HepG2 (cell line): Measurements from ENCODE around the gene SWI5. TPM values are rescaled to one million over a fixed set of nuclear protein-coding genes. Genes with fewer than 3 reads are reported as not detected.
A peak's percentile ranks its signal among the peaks of the same experiment; 100 is the strongest.

Experiments used
- CHD4 ChIP-seq: fragments of 200-600 bp; sonication (generic); IDR thresholded peaks from 2 replicates; pipeline ENCODE4 v1.7.0; 2017; ENCODE audit warnings: mild to moderate bottlenecking, low read length, borderline replicate concordance
- IKZF1 ChIP-seq: fragments of 450-650 bp; IDR thresholded peaks from 2 replicates; pipeline ENCODE4 v1.7.1; 2016
- NCOR1 ChIP-seq: fragments of 200-600 bp; sonication (generic); IDR thresholded peaks from 2 replicates; pipeline ENCODE4 v1.7.0; 2017; ENCODE audit warnings: antibody characterized with exemption, low read length, borderline replicate concordance
- NR2F1 ChIP-seq, 2 experiments: fragments of 450-650 bp in 1 of 2; formaldehyde crosslinking in 1 of 2; IDR thresholded peaks; 2 replicates each; pipeline versions ENCODE4 v1.5.0 to v1.6.1; 2016 to 2020; ENCODE audit warnings: mild to moderate bottlenecking in 1 of 2, missing compliant biosample characterization in 1 of 2, missing genetic modification reagents in 1 of 2, moderate library complexity in 1 of 2
- RNF2 ChIP-seq: fragments of 450-650 bp; conservative IDR thresholded peaks from 2 replicates; pipeline ENCODE4 v1.6.1; 2016; ENCODE audit warnings: low read depth
- SCMH1 ChIP-seq: sonication (generic); formaldehyde crosslinking; IDR thresholded peaks from 2 replicates; pipeline ENCODE4 v1.9.0; 2021; ENCODE audit warnings: missing genetic modification reagents, mild to moderate bottlenecking, borderline replicate concordance
- SP2 ChIP-seq: sonication (generic); formaldehyde crosslinking; IDR thresholded peaks from 2 replicates; pipeline ENCODE4 v1.5.1; 2020; ENCODE audit warnings: mild to moderate bottlenecking, missing genetic modification reagents
- YEATS2 ChIP-seq: sonication (generic); formaldehyde crosslinking; IDR thresholded peaks from 2 replicates; pipeline ENCODE4 v1.4.0; 2020; ENCODE audit warnings: missing genetic modification reagents, borderline replicate concordance
- ZNF33B ChIP-seq: sonication (generic); formaldehyde crosslinking; IDR thresholded peaks from 2 replicates; pipeline ENCODE4 v1.5.1; 2020; ENCODE audit warnings: mild to moderate bottlenecking, missing genetic modification reagents
- ZNF367 ChIP-seq: sonication (generic); formaldehyde crosslinking; IDR thresholded peaks from 2 replicates; pipeline ENCODE4 v1.4.0; 2020; ENCODE audit warnings: missing genetic modification reagents, borderline replicate concordance
- ZNF549 ChIP-seq: sonication (generic); formaldehyde crosslinking; IDR thresholded peaks from 2 replicates; pipeline ENCODE4 v1.5.0; 2020; ENCODE audit warnings: missing genetic modification reagents
- ZNF772 ChIP-seq: sonication (generic); formaldehyde crosslinking; IDR thresholded peaks from 2 replicates; pipeline ENCODE4 v1.5.0; 2020; ENCODE audit warnings: mild to moderate bottlenecking, missing genetic modification reagents
- ZNF780A ChIP-seq: sonication (generic); formaldehyde crosslinking; IDR thresholded peaks from 2 replicates; pipeline ENCODE4 v1.8.0; 2022; ENCODE audit warnings: mild to moderate bottlenecking, missing genetic modification reagents, moderate library complexity
- polyA plus RNA-seq, 8 experiments: library from polyadenylated mRNA; depleted of rRNA in 3 of 8; stranded (reverse) in 7 of 8; unstranded in 1 of 8; fragments of >200 nt; fragmentation: Illumina TruSeq in 4 of 8; extraction: Trizol in 4 of 8; gene quantifications; 2 replicates each; pipeline versions ENCODE4 v1.2.1 to v1.2.3, GENCODE V29; 2011 to 2016; ENCODE audit warnings: low read depth in 4 of 8, missing spikeins in 1 of 8, mixed read lengths in 1 of 8; ENCODE audit not compliant: insufficient read depth in 1 of 8
- total RNA-seq, 5 experiments: library from RNA; depleted of rRNA; stranded (reverse); fragments of >200 nt; fragmentation: Illumina TruSeq; extraction: Trizol; gene quantifications; 2 replicates each; pipeline ENCODE4 v1.2.3, GENCODE V29; 2016; ENCODE audit warnings: low read depth in 1 of 5
- TF ChIP-seq, protein P1 (sequence below), 2 experiments: sonication (generic) in 1 of 2; formaldehyde crosslinking in 1 of 2; IDR thresholded peaks; 2 replicates each; pipeline versions ENCODE4 v1.6.1 to v1.9.0; 2014 to 2022; ENCODE audit warnings: antibody characterized with exemption in 1 of 2, borderline replicate concordance in 1 of 2, inconsistent platforms in 1 of 2, low read depth in 1 of 2, missing genetic modification reagents in 1 of 2
- TF ChIP-seq, protein P2 (sequence below): sonication (generic); formaldehyde crosslinking; IDR thresholded peaks from 2 replicates; pipeline ENCODE4 v1.5.0; 2020; ENCODE audit warnings: mild to moderate bottlenecking, missing genetic modification reagents, borderline replicate concordance
- TF ChIP-seq, protein P3 (sequence below): sonication (generic); formaldehyde crosslinking; IDR thresholded peaks from 2 replicates; pipeline ENCODE4 v1.8.1; 2023; ENCODE audit warnings: mild to moderate bottlenecking, missing genetic modification reagents
- TF ChIP-seq, protein P4 (sequence below): sonication (generic); formaldehyde crosslinking; IDR thresholded peaks from 2 replicates; pipeline ENCODE4 v1.4.0; 2020; ENCODE audit warnings: missing genetic modification reagents, low read depth, mild to moderate bottlenecking, borderline replicate concordance

SWI5 gene
- total and polyA plus RNA-seq, 2 of the 13 experiments (the other 11 are each of a cell fraction or from before 2014, with no cell fraction given) = 39.2 to 41.0 TPM

DNA sequence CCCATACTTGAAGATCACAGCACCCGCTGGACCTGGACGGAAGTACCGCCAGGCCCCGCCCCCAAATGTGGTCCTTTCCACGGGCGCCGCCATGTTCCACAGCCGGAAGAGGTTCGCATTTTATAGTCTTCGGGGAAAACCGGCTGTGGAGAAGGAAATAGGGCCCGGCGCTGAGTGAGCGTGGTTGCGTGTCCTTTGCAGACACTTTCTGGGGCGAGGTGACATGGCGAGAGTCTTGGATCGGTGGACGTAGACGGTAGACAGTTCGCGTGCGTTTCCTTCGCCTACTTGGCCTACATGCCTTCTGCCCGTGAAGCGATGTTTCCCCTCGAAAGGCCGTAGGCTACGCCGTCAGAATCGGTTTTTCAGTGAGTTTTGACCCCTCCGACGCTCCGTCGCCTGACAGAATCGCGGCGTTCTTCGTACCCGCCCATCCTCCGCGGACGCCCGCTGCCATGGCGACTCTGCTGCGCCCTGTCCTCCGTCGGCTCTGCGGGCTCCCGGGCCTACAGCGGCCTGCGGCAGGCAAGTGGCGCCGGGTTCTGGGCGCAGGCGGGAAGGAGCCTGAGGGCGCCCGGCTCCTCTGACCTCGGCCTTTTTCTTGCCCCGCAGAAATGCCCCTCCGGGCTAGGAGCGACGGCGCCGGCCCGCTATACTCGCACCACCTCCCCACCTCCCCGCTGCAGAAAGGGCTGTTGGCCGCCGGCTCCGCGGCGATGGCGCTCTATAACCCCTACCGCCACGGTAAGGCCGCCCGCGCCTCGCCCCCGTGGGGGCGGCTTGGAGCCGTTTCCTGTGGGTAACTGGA lies 46.5 kb downstream of the SWI5 start, which contains the start of the genes COQ4 and TRUB2 (continued):
- TF ChIP-seq, protein P1, sequence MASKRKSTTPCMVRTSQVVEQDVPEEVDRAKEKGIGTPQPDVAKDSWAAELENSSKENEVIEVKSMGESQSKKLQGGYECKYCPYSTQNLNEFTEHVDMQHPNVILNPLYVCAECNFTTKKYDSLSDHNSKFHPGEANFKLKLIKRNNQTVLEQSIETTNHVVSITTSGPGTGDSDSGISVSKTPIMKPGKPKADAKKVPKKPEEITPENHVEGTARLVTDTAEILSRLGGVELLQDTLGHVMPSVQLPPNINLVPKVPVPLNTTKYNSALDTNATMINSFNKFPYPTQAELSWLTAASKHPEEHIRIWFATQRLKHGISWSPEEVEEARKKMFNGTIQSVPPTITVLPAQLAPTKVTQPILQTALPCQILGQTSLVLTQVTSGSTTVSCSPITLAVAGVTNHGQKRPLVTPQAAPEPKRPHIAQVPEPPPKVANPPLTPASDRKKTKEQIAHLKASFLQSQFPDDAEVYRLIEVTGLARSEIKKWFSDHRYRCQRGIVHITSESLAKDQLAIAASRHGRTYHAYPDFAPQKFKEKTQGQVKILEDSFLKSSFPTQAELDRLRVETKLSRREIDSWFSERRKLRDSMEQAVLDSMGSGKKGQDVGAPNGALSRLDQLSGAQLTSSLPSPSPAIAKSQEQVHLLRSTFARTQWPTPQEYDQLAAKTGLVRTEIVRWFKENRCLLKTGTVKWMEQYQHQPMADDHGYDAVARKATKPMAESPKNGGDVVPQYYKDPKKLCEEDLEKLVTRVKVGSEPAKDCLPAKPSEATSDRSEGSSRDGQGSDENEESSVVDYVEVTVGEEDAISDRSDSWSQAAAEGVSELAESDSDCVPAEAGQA (IDR thresholded peaks at IDR 0.05; ENCODE audit: low read depth) = peak; percentile 93
- TF ChIP-seq, protein P1 (CRISPR knock-in tag; IDR thresholded peaks at IDR 0.05; ENCODE audit: borderline replicate concordance) = no peak; the same call in none of the 2 replicates
- TF ChIP-seq NCOR1 = peak; percentile 47; the same call in 1 of the 2 replicates
- TF ChIP-seq ZNF33B (CRISPR knock-in tag) = peak; percentile 60; the same call in 1 of the 2 replicates
- TF ChIP-seq, protein P2, sequence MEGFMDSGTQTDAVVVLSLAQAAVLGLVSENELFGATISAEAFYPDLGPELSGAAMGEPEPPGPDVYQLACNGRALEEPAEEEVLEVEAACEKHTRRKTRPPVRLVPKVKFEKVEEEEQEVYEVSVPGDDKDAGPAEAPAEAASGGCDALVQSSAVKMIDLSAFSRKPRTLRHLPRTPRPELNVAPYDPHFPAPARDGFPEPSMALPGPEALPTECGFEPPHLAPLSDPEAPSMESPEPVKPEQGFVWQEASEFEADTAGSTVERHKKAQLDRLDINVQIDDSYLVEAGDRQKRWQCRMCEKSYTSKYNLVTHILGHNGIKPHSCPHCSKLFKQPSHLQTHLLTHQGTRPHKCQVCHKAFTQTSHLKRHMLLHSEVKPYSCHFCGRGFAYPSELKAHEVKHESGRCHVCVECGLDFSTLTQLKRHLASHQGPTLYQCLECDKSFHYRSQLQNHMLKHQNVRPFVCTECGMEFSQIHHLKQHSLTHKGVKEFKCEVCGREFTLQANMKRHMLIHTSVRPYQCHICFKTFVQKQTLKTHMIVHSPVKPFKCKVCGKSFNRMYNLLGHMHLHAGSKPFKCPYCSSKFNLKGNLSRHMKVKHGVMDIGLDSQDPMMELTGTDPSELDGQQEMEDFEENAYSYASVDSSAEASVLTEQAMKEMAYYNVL (CRISPR knock-in tag) = no peak; the same call in 1 of the 2 replicates
- no peak; the same call in 1 of the 2 replicates for TF ChIP-seq ZNF367 (CRISPR knock-in tag)
- TF ChIP-seq SP2 (CRISPR knock-in tag) = peak; percentile 66
- no peak for TF ChIP-seq SCMH1 (CRISPR knock-in tag)
- TF ChIP-seq RNF2 = peak; percentile 54; the same call in 1 of the 2 replicates
- TF ChIP-seq, protein P3, sequence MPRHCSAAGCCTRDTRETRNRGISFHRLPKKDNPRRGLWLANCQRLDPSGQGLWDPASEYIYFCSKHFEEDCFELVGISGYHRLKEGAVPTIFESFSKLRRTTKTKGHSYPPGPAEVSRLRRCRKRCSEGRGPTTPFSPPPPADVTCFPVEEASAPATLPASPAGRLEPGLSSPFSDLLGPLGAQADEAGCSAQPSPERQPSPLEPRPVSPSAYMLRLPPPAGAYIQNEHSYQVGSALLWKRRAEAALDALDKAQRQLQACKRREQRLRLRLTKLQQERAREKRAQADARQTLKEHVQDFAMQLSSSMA = no peak
- no peak for TF ChIP-seq CHD4
- TF ChIP-seq, protein P4, sequence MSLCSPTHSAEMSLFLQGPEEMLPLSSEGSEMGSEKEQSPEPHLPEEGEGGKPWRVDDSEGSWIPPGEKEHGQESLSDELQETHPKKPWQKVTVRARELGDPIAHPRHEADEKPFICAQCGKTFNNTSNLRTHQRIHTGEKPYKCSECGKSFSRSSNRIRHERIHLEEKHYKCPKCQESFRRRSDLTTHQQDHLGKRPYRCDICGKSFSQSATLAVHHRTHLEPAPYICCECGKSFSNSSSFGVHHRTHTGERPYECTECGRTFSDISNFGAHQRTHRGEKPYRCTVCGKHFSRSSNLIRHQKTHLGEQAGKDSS = peak; percentile 79; the same call in 1 of the 2 replicates
- TF ChIP-seq ZNF780A = no peak
- peak; percentile 87; the same call in 1 of the 2 replicates for TF ChIP-seq ZNF772 (CRISPR knock-in tag)
- no peak for TF ChIP-seq IKZF1
- TF ChIP-seq NR2F1 (CRISPR knock-in tag; IDR thresholded peaks at IDR 0.05) = no peak
- TF ChIP-seq ZNF549 (CRISPR knock-in tag) = no peak
- TF ChIP-seq YEATS2 (CRISPR knock-in tag) = peak; percentile 95
